HG02840 (cell line): ENCODE data around the gene ZNF513.
"Not testable (repeated sequence)": the region's sequence is repeated elsewhere in the genome, so short reads cannot be mapped to it uniquely, and the experiment has no call there.

ENCODE experiments used
- ATAC-seq: cut with Tn5 transposase; IDR thresholded peaks from one replicate; pipeline ENCODE4 v1.9.1; 2021; ENCODE audit warnings: mild to moderate bottlenecking, moderate library complexity, moderate number of reproducible peaks; ENCODE audit not compliant: unreplicated experiment, low FRiP score

The ZNF513 gene

GRCh38 chr2:27362678-27363420 lies 17.7 kb downstream of the ZNF513 start:
- no peak for ATAC-seq

DNA sequence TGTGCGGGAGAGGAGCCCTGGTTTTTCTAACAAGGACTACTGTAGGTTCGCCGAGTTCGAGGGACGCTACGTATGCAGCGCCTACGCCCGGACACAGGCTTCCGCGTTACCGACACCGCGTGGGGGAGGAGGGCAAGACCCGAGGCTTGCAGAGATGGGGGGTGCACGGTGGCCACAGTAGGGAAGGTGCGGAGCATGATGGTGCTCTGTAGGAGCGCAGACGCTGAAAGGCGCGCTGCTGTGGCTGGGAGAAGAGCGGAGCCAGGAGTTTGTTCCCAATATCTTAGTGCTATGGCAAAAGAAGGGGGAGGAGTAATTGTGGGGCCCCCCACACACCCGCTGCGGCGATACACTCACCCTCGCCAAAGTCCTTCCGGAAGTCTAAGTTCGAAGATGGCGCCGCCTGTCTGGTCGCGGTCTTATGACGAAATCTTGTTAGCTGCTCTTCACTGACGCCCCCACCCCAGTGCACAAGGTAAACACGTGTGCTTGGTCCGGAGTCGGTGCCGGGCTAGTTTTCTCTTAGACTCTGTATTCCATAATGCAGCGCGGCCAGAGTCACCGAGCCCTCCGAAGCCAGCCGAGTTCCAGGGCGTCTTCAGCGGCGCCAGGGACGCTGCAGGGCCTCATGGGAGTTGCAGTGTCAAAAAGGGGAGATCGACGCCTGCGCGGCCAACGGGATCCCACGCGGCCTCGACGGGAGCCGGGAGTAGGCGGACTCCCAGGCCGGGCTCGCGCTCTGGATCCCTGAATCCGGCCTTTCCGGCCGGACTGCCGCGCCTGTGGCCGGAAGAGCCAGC lies 24.0 kb downstream of the ZNF513 start, which contains the start of gene GTF3C2:
Gene GTF3C2 (minus strand): TSS at position 383 of the 800 bp plus-strand sequence. CDS start 13,210 bp downstream, outside the sequence.
- peak; percentile 81 for ATAC-seq

DNA sequence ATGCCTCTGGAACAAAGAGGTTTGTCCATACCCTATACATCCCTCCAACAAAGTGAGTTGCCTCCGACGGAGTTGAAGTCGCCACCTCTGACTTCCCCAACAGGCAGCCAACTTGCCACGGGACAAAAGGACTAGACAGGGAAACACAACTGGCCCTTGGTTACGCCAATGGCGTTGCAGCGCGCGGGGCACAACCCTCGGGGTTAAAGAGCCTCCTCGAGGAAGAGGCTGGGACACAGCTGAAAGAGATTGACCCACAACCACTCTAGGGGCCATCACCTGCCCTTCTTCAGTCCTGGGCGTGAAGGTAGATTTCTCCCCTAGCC lies 24.5 kb downstream of the ZNF513 start:
- peak; percentile 27 for ATAC-seq

DNA sequence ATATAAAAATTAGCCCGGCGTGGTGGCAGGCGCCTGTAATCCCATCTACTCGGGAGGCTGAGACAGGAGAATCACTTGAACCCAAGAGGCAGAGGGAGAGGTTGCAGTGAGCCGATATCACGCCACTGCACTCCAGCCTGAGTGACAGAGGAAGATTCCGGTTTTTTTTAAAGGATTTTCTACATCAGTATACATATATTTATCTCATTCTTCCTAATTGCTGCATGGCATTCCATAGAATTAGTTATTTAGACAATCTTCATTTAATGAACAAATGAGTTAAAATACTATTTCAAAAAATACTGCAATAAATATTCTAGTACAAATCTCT lies 26.0 kb downstream of the ZNF513 start:
- ATAC-seq = no peak

GRCh38 chr2:27353762-27354596 lies 26.6 kb downstream of the ZNF513 start:
- no peak for ATAC-seq

- not testable (repeated sequence) for ATAC-seq
These were observed 27.2 kb downstream of the ZNF513 start for GRCh38 chr2:27353386-27353761.

DNA sequence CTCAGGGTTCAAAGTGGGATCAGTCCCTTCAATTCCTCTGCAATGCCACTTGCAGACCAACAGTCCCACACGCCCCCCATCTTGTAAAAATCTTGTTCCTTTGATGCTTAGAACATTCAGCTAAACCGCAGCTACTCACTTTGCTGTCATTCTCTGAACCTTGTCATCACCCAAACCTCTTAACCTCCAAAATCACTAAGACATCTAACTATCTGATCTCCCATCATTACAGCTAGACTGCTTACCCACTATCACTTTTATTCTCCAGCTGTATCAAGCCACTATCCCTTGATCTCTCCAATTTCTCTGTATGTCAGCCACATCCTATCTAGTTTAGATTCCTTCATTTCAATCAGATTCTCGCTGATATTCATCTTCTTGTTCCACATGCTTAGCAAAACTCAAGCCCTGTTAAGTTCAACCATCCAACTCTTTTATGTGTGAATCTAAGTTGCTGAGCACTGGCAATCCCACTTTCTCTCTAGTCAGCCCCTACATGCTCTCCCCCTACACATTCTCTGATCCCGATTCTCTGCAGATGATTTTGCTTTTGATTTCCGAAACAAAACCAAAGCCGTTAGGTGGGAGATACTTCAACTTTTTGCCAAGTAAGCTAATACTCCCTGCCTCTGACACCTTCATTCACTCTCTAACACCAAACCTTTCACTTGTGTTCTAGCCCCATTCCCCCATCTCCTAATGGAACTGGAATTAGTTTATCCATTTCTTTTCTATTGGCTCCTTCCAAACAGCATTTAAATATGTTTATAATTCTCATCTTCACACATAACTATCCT lies 28.5 kb downstream of the ZNF513 start:
- ATAC-seq = no peak

DNA sequence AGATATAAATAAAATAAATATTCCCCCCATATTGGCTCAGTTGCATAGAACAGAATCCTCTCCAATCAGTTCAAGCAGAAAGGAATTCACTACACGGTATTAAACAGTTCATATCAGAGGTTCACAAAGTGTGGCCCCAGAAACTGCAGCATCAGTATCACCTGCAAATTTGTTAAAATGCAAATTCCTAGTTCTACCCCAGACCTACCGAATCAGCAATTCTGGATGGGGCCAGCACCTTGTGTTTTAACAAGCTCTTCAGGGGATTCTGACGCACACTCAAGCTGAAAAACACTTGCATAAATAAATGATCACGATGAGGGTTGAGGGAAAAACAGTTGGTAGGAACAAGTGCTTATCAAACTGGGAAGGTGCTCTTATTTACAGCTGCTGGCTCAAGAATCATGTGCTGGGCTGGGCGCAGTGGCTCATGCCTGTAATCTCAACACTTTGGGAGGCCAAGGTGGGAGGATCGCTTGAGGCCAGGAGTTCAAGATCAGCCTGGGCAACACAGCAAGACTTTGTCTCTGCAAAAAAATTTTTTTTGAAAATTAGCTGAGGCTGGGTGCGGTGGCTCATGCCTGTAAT lies 30.3 kb downstream of the ZNF513 start:
- ATAC-seq = no peak

DNA sequence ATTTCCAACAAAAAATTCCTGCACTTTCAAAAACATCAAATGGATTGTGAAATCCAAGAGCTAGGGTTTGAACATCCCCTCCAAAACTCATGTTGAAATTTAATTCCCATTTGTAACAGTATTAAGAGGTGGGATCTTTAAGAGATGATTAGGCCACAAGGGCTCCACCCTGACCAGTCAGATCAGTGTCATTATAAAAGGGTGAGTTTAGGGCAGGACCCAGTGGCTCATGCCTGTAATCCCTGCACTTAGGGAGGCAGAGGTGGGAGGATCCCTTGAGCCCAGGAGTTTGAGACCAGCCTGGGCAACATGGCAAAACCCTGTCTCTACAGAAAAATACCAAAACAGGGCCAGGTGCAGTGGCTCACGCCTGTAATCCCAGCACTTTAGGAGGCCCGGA lies 32.9 kb downstream of the ZNF513 start:
- ATAC-seq = no peak

DNA sequence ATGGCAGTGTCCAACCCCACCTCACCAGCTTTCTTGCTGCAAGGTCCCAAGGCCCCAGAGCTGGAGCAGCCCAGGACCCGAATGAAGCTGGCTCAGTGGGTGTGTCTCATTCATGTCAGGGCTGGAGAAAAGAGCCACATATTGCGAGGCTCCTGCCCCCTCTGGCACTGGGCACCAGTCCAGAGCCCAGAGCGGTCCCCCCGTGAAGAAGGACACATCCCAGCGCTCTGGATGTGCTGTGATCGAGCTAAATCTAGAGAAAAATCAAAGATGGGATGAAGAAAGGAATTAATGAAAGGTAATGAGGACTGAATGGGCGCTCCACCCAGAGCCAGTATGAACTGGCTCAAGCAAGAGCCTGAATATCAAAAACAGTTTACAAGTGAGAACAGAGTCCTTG lies 44.4 kb downstream of the ZNF513 start:
- no peak for ATAC-seq

DNA sequence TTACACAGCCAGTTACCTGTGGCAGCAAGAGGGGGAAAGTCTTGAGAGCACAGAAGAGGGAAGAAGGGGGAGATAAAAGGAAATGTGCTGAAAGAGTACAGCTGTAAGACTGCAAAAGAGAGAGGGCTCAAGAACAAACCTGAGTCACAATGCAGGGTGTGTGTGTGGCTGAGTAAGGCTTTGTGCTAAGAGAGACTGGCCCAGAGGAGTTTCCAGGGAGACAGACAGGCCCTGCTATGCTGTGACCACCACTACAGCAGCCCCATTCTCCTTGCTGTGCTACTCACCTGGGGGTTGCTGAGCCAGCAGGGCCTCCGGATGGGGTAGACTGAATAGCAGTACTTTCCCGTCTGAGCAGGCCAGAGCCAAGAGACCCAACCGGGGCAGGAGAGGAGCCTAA lies 45.2 kb downstream of the ZNF513 start:
- ATAC-seq = no peak
